Upper lobe of left lung (tissue), 4 donors: ENCODE results near the gene CCDC38.

ENCODE experiments used
- CTCF ChIP-seq, 6 experiments: fragments of 450-650 bp in 4 of 6; fragments of 200-600 bp in 2 of 6; sonication (generic) in 2 of 6; IDR thresholded peaks; one replicate each; pipeline ENCODE4 v1.5.1; 2016 to 2019; ENCODE audit warnings: antibody characterized with exemption in 6 of 6
- EP300 ChIP-seq, 4 donors: sonication (generic); formaldehyde crosslinking; IDR thresholded peaks; one replicate each; pipeline ENCODE4 v1.5.1; 2017; ENCODE audit warnings: antibody characterized with exemption in 4 of 4, control low read depth in 2 of 4
- POLR2A ChIP-seq, 4 donors: fragments of 450-650 bp; IDR thresholded peaks; one replicate each; pipeline ENCODE4 v1.5.1; 2016 to 2017; ENCODE audit warnings: antibody characterized with exemption in 4 of 4, mild to moderate bottlenecking in 2 of 4
- POLR2AphosphoS5 ChIP-seq, 2 donors: sonication (generic); formaldehyde crosslinking; IDR thresholded peaks; one replicate each; pipeline ENCODE4 v1.5.1; 2017; ENCODE audit warnings: antibody characterized with exemption in 2 of 2

- no peak for TF ChIP-seq POLR2A (IDR thresholded peaks at IDR 0.05)
- no peak for TF ChIP-seq CTCF (IDR thresholded peaks at IDR 0.05)
- peak in 2 of 4 donors; percentile 40 to 84 for TF ChIP-seq EP300 (IDR thresholded peaks at IDR 0.05)
- peak in 1 of 2 donors; percentile 31 for TF ChIP-seq POLR2AphosphoS5 (IDR thresholded peaks at IDR 0.05)
These were observed 107.8 kb downstream of the CCDC38 start for GRCh38 chr12:95834572-95834971.
